MG63 (cell line): ENCODE data around the gene PGBD4. TPM values are rescaled to one million over a fixed set of nuclear protein-coding genes. Genes with fewer than 3 reads are reported as not detected.

ENCODE experiments used
- DNase-seq: peaks from one replicate; pipeline ENCODE4 v3.0.0-alpha.2; 2020
- H3K27me3 ChIP-seq: fragments of 250-450 bp; sonication (Bioruptor Pico); 2 replicates; pipeline ENCODE4 v1.5.1; 2020; ENCODE audit warnings: mild to moderate bottlenecking, moderate library complexity
- H3K36me3 ChIP-seq: fragments of 250-450 bp; sonication (Bioruptor Pico); 2 replicates; pipeline ENCODE4 v1.5.1; 2020; ENCODE audit warnings: mild to moderate bottlenecking, moderate library complexity
- H3K4me3 ChIP-seq: fragments of 250-450 bp; sonication (Bioruptor Pico); 2 replicates; pipeline ENCODE4 v1.5.1; 2020; ENCODE audit warnings: mild to moderate bottlenecking, moderate library complexity
- H3K9me3 ChIP-seq: fragments of 250-450 bp; sonication (Bioruptor Pico); 2 replicates; pipeline ENCODE4 v1.5.1; 2020; ENCODE audit warnings: mild to moderate bottlenecking, moderate library complexity
- total RNA-seq: library from RNA; depleted of rRNA; stranded (reverse); fragments of >200 nt; shearing (Covaris generic); gene quantifications from 2 replicates; pipeline ENCODE4 v1.2.3, GENCODE V29; 2014; ENCODE audit warnings: low replicate concordance; rRNA removed

PGBD4 gene
- total RNA-seq, 1 experiment from 2014 or later = 1.6 TPM

- no peak for DNase-seq
- H3K36me3 ChIP-seq = peaks cover 5% of the 10 kb centered on the region; the same call in 1 of the 2 replicates
- no peaks in the 10 kb centered on the region for H3K27me3 ChIP-seq
- no peaks in the 10 kb centered on the region for H3K9me3 ChIP-seq
- H3K4me3 ChIP-seq = no peak overlapping the region
These were observed 31.6 kb downstream of the PGBD4 start for GRCh38 chr15:34133511-34133910.

GRCh38 chr15:34147371-34148140 is 45.7 kb downstream of the PGBD4 start:
- Histone ChIP-seq H3K36me3 (peaks cover 41% of the 10 kb centered on the region), H3K27me3 (no peaks in the 10 kb centered on the region), H3K4me3 (no peak overlapping the region), H3K9me3 (no peaks in the 10 kb centered on the region)
- DNase-seq = no peak

GRCh38 chr15:34154725-34155204 is 52.9 kb downstream of the PGBD4 start:
- Histone ChIP-seq H3K36me3 (peaks cover 72% of the 10 kb centered on the region), H3K9me3 (peaks cover 18% of the 10 kb centered on the region; the same call in 1 of the 2 replicates), H3K27me3 (no peaks in the 10 kb centered on the region), H3K4me3 (no peak overlapping the region)
- peak; percentile 10 for DNase-seq

- DNase-seq = no peak
- Histone ChIP-seq H3K4me3 (no peak overlapping the region), H3K9me3 (peaks cover 21% of the 10 kb centered on the region), H3K36me3 (peaks cover 76% of the 10 kb centered on the region), H3K27me3 (no peaks in the 10 kb centered on the region)
These were observed 54.0 kb downstream of the PGBD4 start for GRCh38 chr15:34155859-34156258.

Other genes with a start within 250 kb of the PGBD4 start
- not detected in 2 replicates for gene CHRM5, start 133.6 kb upstream of the PGBD4 start, total RNA-seq
- 28.9 and 37.7 TPM in 2 replicates for gene AVEN, start 62.9 kb upstream of the PGBD4 start, total RNA-seq
- 59.0 and 66.2 TPM in 2 replicates for gene EMC7, start 221 bp upstream of the PGBD4 start, total RNA-seq
- gene KATNBL1, start 108.0 kb downstream of the PGBD4 start, total RNA-seq = 38.1 and 62.4 TPM in 2 replicates
- 195 and 222 TPM in 2 replicates for gene EMC4, start 122.9 kb downstream of the PGBD4 start, total RNA-seq
- 1.1 and 1.6 TPM in 2 replicates for gene SLC12A6, start 235.7 kb downstream of the PGBD4 start, total RNA-seq
- gene NOP10, start 241.1 kb downstream of the PGBD4 start, total RNA-seq = 180 and 290 TPM in 2 replicates
- gene NUTM1, start 241.2 kb downstream of the PGBD4 start, total RNA-seq = not detected in 2 replicates